ENCODE results near the gene MPG. TPM values are rescaled to one million over a fixed set of nuclear protein-coding genes. Genes with fewer than 3 reads are reported as not detected.

The MPG gene
- total RNA-seq, 1 experiment from 2014 or later: 62.8 TPM

- BruUV-seq (replicated peaks): no TSS peak
- no peak overlapping the region for H3K4me3 Mint-ChIP-seq (ENCODE audit: unreplicated experiment)
- POLR2A ChIA-PET: interaction anchor here (1.2 kb wide), 1 partner anchor 17 kb away, joined by 4 read pairs; no protein-coding TSS in a partner anchor
- TF ChIP-seq CTCF (IDR thresholded peaks at IDR 0.05; ENCODE audit: unreplicated experiment): no peak
- H3K9me3 Mint-ChIP-seq (ENCODE audit: unreplicated experiment): no peaks in the 10 kb centered on the region
- H3K4me1 Mint-ChIP-seq (ENCODE audit: insufficient read depth, unreplicated experiment): peaks cover 7% of the 10 kb centered on the region
- intact Hi-C loops (cut with micrococcal nuclease): no loop called here
- no peak for DNase-seq (ENCODE audit: unreplicated experiment)
- H3K27ac Mint-ChIP-seq (ENCODE audit: low read depth, unreplicated experiment): no peak overlapping the region
- no peaks in the 10 kb centered on the region for H3K27me3 Mint-ChIP-seq (ENCODE audit: insufficient read depth, unreplicated experiment)
- CTCF ChIA-PET: interaction anchor here (0.7 to 2.7 kb wide), 8 partner anchors 12 to 768 kb away, joined by 3 to 20 read pairs (median 9); no protein-coding TSS in a partner anchor
- peaks cover 57% of the 10 kb centered on the region for H3K36me3 Mint-ChIP-seq (ENCODE audit: insufficient read depth, unreplicated experiment)
Measured at GRCh38 chr16:118857-119256, 40.8 kb downstream of the MPG start.

DNA sequence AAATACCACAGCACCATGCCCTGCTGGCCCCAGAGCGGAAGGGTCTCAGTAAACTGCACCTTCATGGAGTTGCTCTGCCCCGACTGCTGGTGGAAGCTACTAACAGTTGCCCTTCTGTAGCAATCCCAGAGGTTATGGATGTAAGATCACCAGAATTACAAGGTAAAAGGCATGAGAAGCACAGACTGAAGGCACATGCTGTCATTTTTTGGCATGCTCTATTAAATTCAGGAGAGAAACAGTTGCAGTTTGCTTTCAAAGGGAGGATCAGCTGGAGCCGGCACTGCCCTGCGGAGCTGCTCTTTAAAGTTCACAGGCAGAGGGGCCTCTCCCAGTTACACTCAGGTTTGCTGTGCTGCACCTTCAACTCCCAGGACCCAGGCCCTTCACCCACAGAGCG is 41.3 kb downstream of the MPG start:
- Mint-ChIP-seq H3K36me3 (ENCODE audit: insufficient read depth, unreplicated experiment) (peaks cover 58% of the 10 kb centered on the region), H3K9me3 (ENCODE audit: unreplicated experiment) (no peaks in the 10 kb centered on the region), H3K4me3 (ENCODE audit: unreplicated experiment) (no peak overlapping the region), H3K4me1 (ENCODE audit: insufficient read depth, unreplicated experiment) (peaks cover 3% of the 10 kb centered on the region), H3K27me3 (ENCODE audit: insufficient read depth, unreplicated experiment) (no peaks in the 10 kb centered on the region), H3K27ac (ENCODE audit: low read depth, unreplicated experiment) (no peak overlapping the region)
- ChIA-PET CTCF (interaction anchor here (1.7 to 2.1 kb wide), 2 partner anchors 12 to 243 kb away, joined by 5 to 8 read pairs; no protein-coding TSS in a partner anchor), POLR2A (interaction anchor here (1.2 kb wide), 1 partner anchor 17 kb away, joined by 4 read pairs; no protein-coding TSS in a partner anchor)
- TF ChIP-seq CTCF (IDR thresholded peaks at IDR 0.05; ENCODE audit: unreplicated experiment): no peak
- no TSS peak for BruUV-seq (replicated peaks)
- no peak for DNase-seq (ENCODE audit: unreplicated experiment)
- intact Hi-C loops (cut with micrococcal nuclease): no loop called here

- H3K36me3 Mint-ChIP-seq (ENCODE audit: insufficient read depth, unreplicated experiment): peaks cover 58% of the 10 kb centered on the region
- no peak for TF ChIP-seq CTCF (IDR thresholded peaks at IDR 0.05; ENCODE audit: unreplicated experiment)
- ChIA-PET CTCF (interaction anchor here (1.7 to 2.1 kb wide), 2 partner anchors 13 to 243 kb away, joined by 5 to 8 read pairs; no protein-coding TSS in a partner anchor), POLR2A (interaction anchor here (1.2 kb wide), 1 partner anchor 16 kb away, joined by 4 read pairs; no protein-coding TSS in a partner anchor)
- H3K4me3 Mint-ChIP-seq (ENCODE audit: unreplicated experiment): no peak overlapping the region
- no peaks in the 10 kb centered on the region for H3K9me3 Mint-ChIP-seq (ENCODE audit: unreplicated experiment)
- H3K27me3 Mint-ChIP-seq (ENCODE audit: insufficient read depth, unreplicated experiment): no peaks in the 10 kb centered on the region
- H3K27ac Mint-ChIP-seq (ENCODE audit: low read depth, unreplicated experiment): no peak overlapping the region
- BruUV-seq (replicated peaks): no TSS peak
- DNase-seq (ENCODE audit: unreplicated experiment): no peak
- intact Hi-C loops (cut with micrococcal nuclease): no loop called here
- H3K4me1 Mint-ChIP-seq (ENCODE audit: insufficient read depth, unreplicated experiment): no peaks in the 10 kb centered on the region
Measured at GRCh38 chr16:119835-120491, 41.9 kb downstream of the MPG start.

DNA sequence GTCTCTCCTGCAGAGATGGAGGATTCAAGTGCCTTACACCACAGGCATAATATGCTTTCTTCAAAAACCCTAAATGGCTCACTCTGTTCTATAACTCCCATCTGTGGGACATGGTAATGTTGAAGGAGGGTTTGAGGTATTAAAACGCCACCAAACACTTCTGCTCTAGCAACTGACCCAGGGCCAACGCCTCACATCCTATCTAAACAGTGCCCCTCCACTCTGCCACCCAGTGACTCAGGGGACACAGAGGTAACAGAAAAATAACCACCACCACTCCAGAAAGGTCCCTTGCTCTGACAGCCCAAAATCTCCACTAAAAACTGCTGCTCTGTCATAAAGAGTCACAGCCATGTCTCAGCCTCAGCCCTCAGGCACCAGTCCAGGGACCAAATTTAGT is 42.7 kb downstream of the MPG start:
- H3K4me3 Mint-ChIP-seq (ENCODE audit: unreplicated experiment): no peak overlapping the region
- no TSS peak for BruUV-seq (replicated peaks)
- no peak for DNase-seq (ENCODE audit: unreplicated experiment)
- H3K27ac Mint-ChIP-seq (ENCODE audit: low read depth, unreplicated experiment): no peak overlapping the region
- no peak for TF ChIP-seq CTCF (IDR thresholded peaks at IDR 0.05; ENCODE audit: unreplicated experiment)
- H3K27me3 Mint-ChIP-seq (ENCODE audit: insufficient read depth, unreplicated experiment): no peaks in the 10 kb centered on the region
- no peaks in the 10 kb centered on the region for H3K9me3 Mint-ChIP-seq (ENCODE audit: unreplicated experiment)
- intact Hi-C loops (cut with micrococcal nuclease): no loop called here
- H3K4me1 Mint-ChIP-seq (ENCODE audit: insufficient read depth, unreplicated experiment): no peaks in the 10 kb centered on the region
- peaks cover 52% of the 10 kb centered on the region for H3K36me3 Mint-ChIP-seq (ENCODE audit: insufficient read depth, unreplicated experiment)
- CTCF ChIA-PET: interaction anchor here (2.1 kb wide), 1 partner anchor 14 kb away, joined by 8 read pairs; no protein-coding TSS in a partner anchor
- POLR2A ChIA-PET: no interaction called here

Measured in MCF 10A (cell line).